HCEC 1CT (cell line): ENCODE measurements around the gene F2.
"Not testable (repeated sequence)": the region's sequence is repeated elsewhere in the genome, so short reads cannot be mapped to it uniquely, and the experiment has no call there.

Source experiments
- DNase-seq: peaks from one replicate; pipeline ENCODE4 v3.0.0-alpha.2; 2017

Gene F2

GRCh38 chr11:46686886-46687795, 31.9 kb upstream of the F2 start:
- peak; percentile 57 for DNase-seq

- DNase-seq = no peak
Measured at GRCh38 chr11:46690702-46691101, 28.3 kb upstream of the F2 start.

GRCh38 chr11:46692450-46692849, 26.6 kb upstream of the F2 start:
- no peak for DNase-seq

GRCh38 chr11:46693597-46694012, 25.4 kb upstream of the F2 start:
- DNase-seq = peak; percentile 36

GRCh38 chr11:46694072-46694471, 24.9 kb upstream of the F2 start:
- no peak for DNase-seq

- no peak for DNase-seq
Measured at GRCh38 chr11:46694607-46695006, 24.4 kb upstream of the F2 start.

GRCh38 chr11:46695345-46696211, 23.4 kb upstream of the F2 start:
- DNase-seq = no peak

GRCh38 chr11:46696212-46696558, 22.8 kb upstream of the F2 start:
- DNase-seq = no peak

GRCh38 chr11:46697303-46697702, 21.7 kb upstream of the F2 start:
- DNase-seq = no peak

- DNase-seq = no peak
Measured at GRCh38 chr11:46697723-46698122, 21.3 kb upstream of the F2 start.

GRCh38 chr11:46698597-46698996, 20.4 kb upstream of the F2 start:
- DNase-seq = no peak

- DNase-seq = peak; percentile 98
Measured at GRCh38 chr11:46700241-46701077, 18.6 kb upstream of the F2 start, which contains the start of the genes ARHGAP1 and ZNF408. TSS of gene ARHGAP1 (minus strand) at chr11:46700619. CDS start at chr11:46696107, 4,512 bp downstream. TSS of gene ZNF408 (plus strand) at chr11:46701031. CDS start at chr11:46701048, 17 bp downstream.

GRCh38 chr11:46701078-46701654, 17.8 kb upstream of the F2 start:
- DNase-seq = no peak

- DNase-seq = no peak
Measured at GRCh38 chr11:46705070-46705688, 13.8 kb upstream of the F2 start.

- DNase-seq = no peak
Measured at GRCh38 chr11:46706886-46707285, 12.1 kb upstream of the F2 start.

GRCh38 chr11:46709351-46709750, 9.7 kb upstream of the F2 start:
- DNase-seq = not testable (repeated sequence)

- DNase-seq = peak; percentile 96
Measured at GRCh38 chr11:46710821-46711269, 8.2 kb upstream of the F2 start.

- DNase-seq = peak; percentile 7
Measured at GRCh38 chr11:46711303-46711702, 7.7 kb upstream of the F2 start.

- peak; percentile 3 for DNase-seq
Measured at GRCh38 chr11:46712874-46713576, 6.0 kb upstream of the F2 start.

- not testable (repeated sequence) for DNase-seq
Measured at GRCh38 chr11:46717825-46718154, 1.2 kb upstream of the F2 start.
